ENCODE measurements around the gene SESN3.

DNA sequence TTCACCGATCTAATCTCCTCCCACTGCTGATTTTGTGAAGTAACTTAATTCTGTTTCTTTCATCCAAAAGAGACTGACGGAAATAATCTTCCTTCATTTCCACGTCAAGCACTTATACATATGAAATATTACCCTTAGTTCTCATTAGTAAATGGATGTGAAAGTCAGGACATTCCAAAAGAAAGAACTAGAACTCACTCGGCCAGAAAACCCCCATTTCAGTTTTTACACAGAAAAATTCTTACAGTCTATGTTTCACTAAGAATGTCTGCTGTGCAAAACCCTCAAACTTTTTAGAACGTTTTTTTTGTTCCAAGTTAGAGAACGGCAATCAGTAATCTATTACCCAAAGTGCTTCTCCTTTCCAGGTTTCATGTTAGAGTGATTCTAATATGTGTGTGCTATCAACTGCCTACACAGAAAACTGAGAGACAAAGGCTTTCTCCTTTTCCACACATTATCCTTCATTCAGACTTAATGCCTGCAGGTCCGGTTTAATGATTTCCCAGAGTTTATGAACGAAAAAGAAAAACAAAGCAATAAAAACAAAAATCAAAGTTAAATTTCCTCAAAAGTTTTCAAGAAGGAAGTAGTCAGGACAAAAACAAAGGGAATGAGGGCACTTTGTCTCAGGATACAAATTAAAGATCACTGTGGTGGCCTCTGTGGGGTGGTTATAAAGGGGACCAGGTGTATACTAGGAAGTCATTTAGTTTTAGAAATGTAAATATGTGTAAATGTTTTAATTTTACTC is 11.3 kb upstream of the SESN3 start:
- TF ChIP-seq, protein P1, sequence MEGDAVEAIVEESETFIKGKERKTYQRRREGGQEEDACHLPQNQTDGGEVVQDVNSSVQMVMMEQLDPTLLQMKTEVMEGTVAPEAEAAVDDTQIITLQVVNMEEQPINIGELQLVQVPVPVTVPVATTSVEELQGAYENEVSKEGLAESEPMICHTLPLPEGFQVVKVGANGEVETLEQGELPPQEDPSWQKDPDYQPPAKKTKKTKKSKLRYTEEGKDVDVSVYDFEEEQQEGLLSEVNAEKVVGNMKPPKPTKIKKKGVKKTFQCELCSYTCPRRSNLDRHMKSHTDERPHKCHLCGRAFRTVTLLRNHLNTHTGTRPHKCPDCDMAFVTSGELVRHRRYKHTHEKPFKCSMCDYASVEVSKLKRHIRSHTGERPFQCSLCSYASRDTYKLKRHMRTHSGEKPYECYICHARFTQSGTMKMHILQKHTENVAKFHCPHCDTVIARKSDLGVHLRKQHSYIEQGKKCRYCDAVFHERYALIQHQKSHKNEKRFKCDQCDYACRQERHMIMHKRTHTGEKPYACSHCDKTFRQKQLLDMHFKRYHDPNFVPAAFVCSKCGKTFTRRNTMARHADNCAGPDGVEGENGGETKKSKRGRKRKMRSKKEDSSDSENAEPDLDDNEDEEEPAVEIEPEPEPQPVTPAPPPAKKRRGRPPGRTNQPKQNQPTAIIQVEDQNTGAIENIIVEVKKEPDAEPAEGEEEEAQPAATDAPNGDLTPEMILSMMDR (IDR thresholded peaks at IDR 0.05; ENCODE audit: low read depth, low read length, poor library complexity, severe bottlenecking): no peak
- no peak for TF ChIP-seq EZH2phosphoT487 (IDR thresholded peaks at IDR 0.05; ENCODE audit: borderline replicate concordance, low read length)

Data from DOHH2 (cell line).